HL-60 (cell line): ENCODE results near the gene HSD17B12.

Experiments used
- DNase-seq, 2 experiments: peaks; one replicate each; pipeline ENCODE4 v3.0.0-alpha.2; 2010 to 2020; ENCODE audit warnings: low read depth in 1 of 2, low spot score in 1 of 2
- H3K27ac ChIP-seq: fragments of 250-450 bp; sonication (Bioruptor Pico); replicated peaks from 2 replicates; pipeline ENCODE4 v1.5.1; 2020; ENCODE audit warnings: mild to moderate bottlenecking, moderate library complexity
- H3K27me3 ChIP-seq: fragments of 250-450 bp; sonication (Bioruptor Pico); 2 replicates; pipeline ENCODE4 v1.5.1; 2021; ENCODE audit warnings: mild to moderate bottlenecking, moderate library complexity; ENCODE audit not compliant: insufficient read depth, poor library complexity, severe bottlenecking
- H3K4me3 ChIP-seq: replicated peaks from 2 replicates; pipeline ENCODE4 v1.5.1; 2011; ENCODE audit warnings: mild to moderate bottlenecking, control low read depth, low read length; ENCODE audit not compliant: insufficient read depth
- GABPA ChIP-seq: IDR thresholded peaks from 2 replicates; pipeline ENCODE4 v1.6.1; 2012; ENCODE audit warnings: low read depth
- POLR2AphosphoS5 ChIP-seq: IDR thresholded peaks from 2 replicates; pipeline ENCODE4 v1.6.1; 2012; ENCODE audit warnings: low read depth
- REST ChIP-seq: IDR thresholded peaks from 2 replicates; pipeline ENCODE4 v1.6.1; 2012; ENCODE audit warnings: low read depth; ENCODE audit not compliant: insufficient replicate concordance
- SPI1 ChIP-seq: IDR thresholded peaks from 2 replicates; pipeline ENCODE4 v1.6.1; 2012; ENCODE audit warnings: low read depth, mild to moderate bottlenecking, borderline replicate concordance
- TF ChIP-seq, protein P1 (sequence below): IDR thresholded peaks from one replicate; pipeline ENCODE4 v1.5.1; 2011; ENCODE audit warnings: low read length, control low read depth, inconsistent platforms; ENCODE audit not compliant: insufficient read depth

Gene HSD17B12

DNA sequence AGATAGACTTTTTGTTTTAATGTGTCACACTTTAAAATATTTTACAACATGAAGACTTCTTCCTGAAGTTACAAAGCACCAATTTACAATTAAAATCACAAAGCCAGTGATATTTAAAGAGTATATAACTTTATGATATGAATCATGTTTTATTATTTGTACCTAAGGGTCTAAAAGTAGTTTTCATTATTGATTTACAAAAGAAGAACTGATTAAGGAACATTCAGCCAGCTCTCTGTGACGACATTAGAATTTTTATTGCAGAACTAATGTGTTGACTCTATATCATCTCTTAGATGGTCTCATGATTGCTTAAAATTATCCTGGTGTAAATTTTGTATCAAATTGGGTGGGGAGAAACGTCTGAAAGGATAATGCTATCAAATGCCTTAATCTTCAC is 117.3 kb downstream of the HSD17B12 start:
- no peak overlapping the region for H3K4me3 ChIP-seq
- H3K27ac ChIP-seq, result no peak overlapping the region

GRCh38 chr11:43802509-43802908 is 122.0 kb downstream of the HSD17B12 start:
- no peaks in the 10 kb centered on the region for H3K27me3 ChIP-seq
- no peak for TF ChIP-seq REST
- TF ChIP-seq, protein P1, sequence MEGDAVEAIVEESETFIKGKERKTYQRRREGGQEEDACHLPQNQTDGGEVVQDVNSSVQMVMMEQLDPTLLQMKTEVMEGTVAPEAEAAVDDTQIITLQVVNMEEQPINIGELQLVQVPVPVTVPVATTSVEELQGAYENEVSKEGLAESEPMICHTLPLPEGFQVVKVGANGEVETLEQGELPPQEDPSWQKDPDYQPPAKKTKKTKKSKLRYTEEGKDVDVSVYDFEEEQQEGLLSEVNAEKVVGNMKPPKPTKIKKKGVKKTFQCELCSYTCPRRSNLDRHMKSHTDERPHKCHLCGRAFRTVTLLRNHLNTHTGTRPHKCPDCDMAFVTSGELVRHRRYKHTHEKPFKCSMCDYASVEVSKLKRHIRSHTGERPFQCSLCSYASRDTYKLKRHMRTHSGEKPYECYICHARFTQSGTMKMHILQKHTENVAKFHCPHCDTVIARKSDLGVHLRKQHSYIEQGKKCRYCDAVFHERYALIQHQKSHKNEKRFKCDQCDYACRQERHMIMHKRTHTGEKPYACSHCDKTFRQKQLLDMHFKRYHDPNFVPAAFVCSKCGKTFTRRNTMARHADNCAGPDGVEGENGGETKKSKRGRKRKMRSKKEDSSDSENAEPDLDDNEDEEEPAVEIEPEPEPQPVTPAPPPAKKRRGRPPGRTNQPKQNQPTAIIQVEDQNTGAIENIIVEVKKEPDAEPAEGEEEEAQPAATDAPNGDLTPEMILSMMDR, result peak; percentile 13
- no peak for DNase-seq
- H3K27ac ChIP-seq, result no peak overlapping the region
- H3K4me3 ChIP-seq, result no peak overlapping the region

More for the DNA sequence above, 117.3 kb downstream of the HSD17B12 start:
- no peaks in the 10 kb centered on the region for H3K27me3 ChIP-seq
- DNase-seq, result no peak
- TF ChIP-seq, protein P1, result no peak
- TF ChIP-seq GABPA, result no peak
- no peak for TF ChIP-seq SPI1
- TF ChIP-seq REST, result no peak
- TF ChIP-seq POLR2AphosphoS5, result no peak

DNA sequence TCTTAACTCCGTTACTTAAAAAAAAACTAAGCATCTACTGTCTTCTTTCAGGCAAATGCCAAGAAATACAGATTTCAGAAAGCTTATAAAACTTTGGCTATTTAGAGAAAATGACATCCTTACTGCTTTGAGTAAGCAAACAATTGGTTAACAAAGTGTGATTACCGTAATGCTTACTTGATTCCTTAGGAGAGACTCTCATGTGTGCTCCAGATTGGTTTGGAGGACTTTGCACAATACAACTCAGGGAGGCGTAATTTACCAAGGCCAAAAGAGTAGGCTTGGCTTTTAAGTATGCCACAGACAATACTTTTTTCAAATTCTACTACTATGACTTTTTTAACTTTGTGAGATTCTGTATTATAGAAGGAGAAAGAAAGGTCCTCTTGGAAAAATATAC is 123.2 kb downstream of the HSD17B12 start:
- no peak overlapping the region for H3K27ac ChIP-seq
- no peaks in the 10 kb centered on the region for H3K27me3 ChIP-seq
- DNase-seq, result no peak
- no peak for TF ChIP-seq GABPA
- TF ChIP-seq, protein P1, result no peak
- TF ChIP-seq REST, result no peak
- no peak for TF ChIP-seq SPI1
- TF ChIP-seq POLR2AphosphoS5, result no peak
- H3K4me3 ChIP-seq, result no peak overlapping the region
